Erythroblast (primary cell): ENCODE measurements around the gene DPP7.

ENCODE experiments used
- GATA1 ChIP-seq: IDR thresholded peaks from 2 replicates; pipeline ENCODE4 v1.6.1; 2011; ENCODE audit warnings: low read depth, mild to moderate bottlenecking, control low read depth, low read length, moderate library complexity
- POLR2A ChIP-seq: IDR thresholded peaks from 2 replicates; pipeline ENCODE4 v1.6.1; 2011; ENCODE audit warnings: mild to moderate bottlenecking, low read length

GRCh38 chr9:137069508-137070091, 44.9 kb downstream of the DPP7 start:
- TF ChIP-seq POLR2A = no peak
- TF ChIP-seq GATA1 = no peak
